GM12872 (cell line): ENCODE measurements around the gene FAM53B.

Source experiments
- CTCF ChIP-seq: IDR thresholded peaks from 3 replicates; pipeline ENCODE4 v1.5.1; 2011; ENCODE audit warnings: low read depth, mild to moderate bottlenecking, low read length, moderate library complexity; ENCODE audit not compliant: insufficient read depth

The FAM53B gene

DNA sequence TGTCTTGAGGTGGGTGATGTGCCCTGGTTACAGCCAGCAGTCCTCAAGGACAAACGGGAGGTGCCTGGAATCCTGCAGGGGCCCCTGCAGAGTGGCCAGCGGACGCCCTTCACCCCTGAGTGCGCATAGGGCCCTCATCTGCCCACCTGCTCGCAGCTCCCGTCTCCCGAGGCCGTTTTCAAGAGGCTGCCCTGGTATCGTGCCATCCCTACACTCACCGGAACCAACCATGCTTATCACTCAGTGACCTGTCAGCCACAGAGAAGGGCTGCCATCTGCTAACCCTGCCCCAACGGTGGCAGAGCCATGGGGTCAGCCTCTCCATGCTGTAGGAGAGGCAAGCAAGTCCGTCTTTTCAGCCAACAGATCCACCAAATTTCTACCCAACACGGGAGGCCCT is 122.0 kb downstream of the FAM53B start:
- no peak for TF ChIP-seq CTCF

GRCh38 chr10:124621637-124622036 is 122.5 kb downstream of the FAM53B start:
- no peak for TF ChIP-seq CTCF

GRCh38 chr10:124619802-124620490 is 124.2 kb downstream of the FAM53B start:
- TF ChIP-seq CTCF = no peak

- no peak for TF ChIP-seq CTCF
These were observed 125.0 kb downstream of the FAM53B start for GRCh38 chr10:124619195-124619594.

GRCh38 chr10:124618470-124619073 is 125.6 kb downstream of the FAM53B start:
- no peak for TF ChIP-seq CTCF

GRCh38 chr10:124616836-124617130 is 127.4 kb downstream of the FAM53B start:
- no peak for TF ChIP-seq CTCF

GRCh38 chr10:124616040-124616835 is 127.9 kb downstream of the FAM53B start:
- no peak for TF ChIP-seq CTCF
